HG02973 (cell line): ENCODE measurements around the gene MAPRE3.
"Not testable (repeated sequence)": the region's sequence is repeated elsewhere in the genome, so short reads cannot be mapped to it uniquely, and the experiment has no call there.

ENCODE experiments used
- ATAC-seq: cut with Tn5 transposase; IDR thresholded peaks from one replicate; pipeline ENCODE4 v1.9.1; 2021; ENCODE audit warnings: moderate library complexity; ENCODE audit not compliant: unreplicated experiment

The MAPRE3 gene

DNA sequence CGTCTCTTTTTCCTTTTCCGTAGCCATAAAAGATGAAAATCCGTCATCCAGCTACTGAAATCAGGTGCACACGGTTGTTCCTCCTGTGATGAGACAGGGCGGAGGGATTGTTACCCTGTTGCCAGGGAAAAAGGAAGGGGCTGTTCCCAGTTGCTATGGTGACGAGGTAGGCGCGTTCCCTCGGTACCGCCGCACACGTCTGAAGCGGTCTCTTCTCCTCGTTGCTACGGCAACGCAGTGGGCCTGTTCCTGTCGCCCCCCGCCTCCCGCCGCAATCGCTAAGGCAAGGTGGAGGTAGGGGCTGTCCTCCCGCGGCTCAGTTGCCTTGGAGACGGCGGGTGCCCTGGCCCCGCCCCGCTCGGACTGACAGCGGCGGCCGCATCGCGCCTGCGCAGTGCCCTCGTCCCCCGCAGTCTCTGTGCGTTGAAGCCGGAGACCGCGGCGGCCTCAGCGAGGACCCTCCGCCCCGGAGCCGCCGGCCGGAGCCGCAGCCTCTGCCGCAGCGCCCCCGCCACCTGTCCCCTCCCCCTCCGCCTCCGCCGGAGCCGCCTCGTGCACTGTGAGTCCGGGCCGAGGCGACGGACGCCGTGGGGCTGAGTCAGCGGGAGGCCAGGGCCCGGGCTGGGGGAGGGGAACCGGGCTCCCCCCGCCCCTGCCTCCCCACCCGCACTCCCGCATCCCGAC is at the start of gene MAPRE3:
MAPRE3 (plus strand) TSS at position 394 of the 684 bp plus-strand sequence. CDS start 51,582 bp downstream, outside the sequence.
- ATAC-seq, result peak; percentile 73

DNA sequence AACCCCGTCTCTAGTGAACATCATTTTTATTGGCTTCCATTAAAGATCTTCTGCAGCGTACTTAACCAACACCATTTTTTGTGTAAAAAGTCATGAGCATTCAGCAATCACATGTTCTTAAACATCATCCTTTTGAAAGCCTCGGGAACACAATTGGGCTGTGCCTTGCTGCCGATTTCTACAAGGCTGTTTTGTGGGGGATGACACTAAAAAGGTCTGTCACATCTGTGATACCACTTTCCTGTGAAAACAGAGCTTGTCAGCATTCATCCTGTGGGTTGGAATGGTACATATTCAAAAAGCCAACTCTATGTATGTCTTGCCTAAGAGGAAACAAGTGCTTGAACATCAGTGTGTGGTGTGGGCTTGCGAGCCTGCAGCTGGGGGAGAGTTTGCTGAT is 49.1 kb upstream of the MAPRE3 start:
- ATAC-seq, result no peak

GRCh38 chr2:26922405-26923188 is 47.8 kb upstream of the MAPRE3 start:
- no peak for ATAC-seq

DNA sequence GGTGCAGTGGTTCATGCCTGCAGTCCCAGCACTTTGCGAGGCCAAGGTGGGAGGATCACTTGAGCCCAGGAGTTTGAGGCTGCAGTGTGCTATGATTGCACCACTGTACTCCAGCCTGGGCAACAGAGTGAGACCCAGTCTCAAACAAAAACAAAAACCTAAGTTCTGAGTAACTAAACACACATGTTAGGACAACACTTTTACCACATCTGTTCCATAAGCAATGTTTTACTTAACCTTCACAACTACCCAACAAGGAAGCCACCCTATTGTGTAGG is 47.3 kb upstream of the MAPRE3 start:
- not testable (repeated sequence) for ATAC-seq

DNA sequence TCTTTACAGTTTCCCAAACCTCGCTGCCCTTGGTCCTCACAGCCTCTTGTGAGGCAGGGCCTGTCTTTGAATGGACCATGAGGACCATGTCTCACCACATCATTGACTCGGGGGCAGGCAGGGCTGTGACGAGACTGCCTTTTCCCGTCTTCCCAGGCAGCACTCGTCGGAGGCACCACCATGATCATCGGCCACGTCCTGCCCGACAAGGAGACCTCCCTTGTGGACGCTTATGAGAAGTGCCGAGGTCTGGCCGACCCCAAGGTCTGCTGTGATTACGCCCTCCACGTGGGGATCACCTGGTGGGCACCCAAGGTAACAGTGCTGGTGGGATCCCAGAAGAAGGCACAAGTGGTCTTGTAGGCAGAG is 45.7 kb upstream of the MAPRE3 start:
- ATAC-seq, result no peak

GRCh38 chr2:26925100-26925791 is 45.2 kb upstream of the MAPRE3 start:
- no peak for ATAC-seq

GRCh38 chr2:26927221-26927620 is 43.2 kb upstream of the MAPRE3 start:
- ATAC-seq, result no peak

- no peak for ATAC-seq
These were observed 37.5 kb upstream of the MAPRE3 start for GRCh38 chr2:26932974-26933373.

- no peak for ATAC-seq
These were observed 36.8 kb upstream of the MAPRE3 start for GRCh38 chr2:26933431-26934334.

DNA sequence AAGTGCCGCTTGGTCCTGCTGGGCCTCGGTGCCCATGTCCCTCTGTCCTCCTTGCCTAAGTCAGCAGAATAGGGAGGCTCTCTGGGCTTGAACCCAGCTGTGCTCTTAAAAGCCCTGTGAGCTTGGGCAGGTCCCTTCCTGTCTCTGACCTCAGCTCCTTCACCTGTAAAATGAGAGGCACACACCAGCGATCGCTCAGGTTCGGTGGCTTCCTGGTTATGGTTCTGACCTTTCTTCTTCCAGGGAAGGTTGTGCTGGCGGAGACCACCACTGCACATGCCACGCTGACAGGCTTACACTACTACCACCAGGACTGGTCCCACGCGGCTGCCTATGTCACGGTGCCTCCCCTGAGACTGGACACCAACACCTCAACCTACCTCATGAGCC is 36.1 kb upstream of the MAPRE3 start:
- ATAC-seq, result no peak

DNA sequence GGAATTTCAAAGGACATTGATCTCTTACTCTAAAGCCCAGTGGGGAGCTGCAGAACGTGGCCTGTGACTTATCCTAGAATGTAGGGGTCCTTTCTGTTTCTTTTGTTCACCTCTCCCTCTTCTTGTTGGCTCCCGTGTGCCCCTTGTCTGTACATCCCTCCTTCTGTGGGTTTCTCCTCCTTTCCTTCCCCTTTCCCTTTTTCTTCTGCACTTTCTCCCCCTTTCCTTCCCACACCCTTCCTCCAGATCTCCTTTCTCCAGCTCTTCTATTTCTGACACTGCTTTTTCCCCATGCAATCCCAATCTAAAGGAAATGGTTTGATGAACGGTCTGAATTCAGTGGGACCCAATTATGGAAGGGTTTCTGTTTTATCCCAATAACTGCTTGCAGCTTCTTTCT is 35.5 kb upstream of the MAPRE3 start:
- ATAC-seq, result no peak

- ATAC-seq, result no peak
These were observed 33.6 kb upstream of the MAPRE3 start for GRCh38 chr2:26936855-26937254.

DNA sequence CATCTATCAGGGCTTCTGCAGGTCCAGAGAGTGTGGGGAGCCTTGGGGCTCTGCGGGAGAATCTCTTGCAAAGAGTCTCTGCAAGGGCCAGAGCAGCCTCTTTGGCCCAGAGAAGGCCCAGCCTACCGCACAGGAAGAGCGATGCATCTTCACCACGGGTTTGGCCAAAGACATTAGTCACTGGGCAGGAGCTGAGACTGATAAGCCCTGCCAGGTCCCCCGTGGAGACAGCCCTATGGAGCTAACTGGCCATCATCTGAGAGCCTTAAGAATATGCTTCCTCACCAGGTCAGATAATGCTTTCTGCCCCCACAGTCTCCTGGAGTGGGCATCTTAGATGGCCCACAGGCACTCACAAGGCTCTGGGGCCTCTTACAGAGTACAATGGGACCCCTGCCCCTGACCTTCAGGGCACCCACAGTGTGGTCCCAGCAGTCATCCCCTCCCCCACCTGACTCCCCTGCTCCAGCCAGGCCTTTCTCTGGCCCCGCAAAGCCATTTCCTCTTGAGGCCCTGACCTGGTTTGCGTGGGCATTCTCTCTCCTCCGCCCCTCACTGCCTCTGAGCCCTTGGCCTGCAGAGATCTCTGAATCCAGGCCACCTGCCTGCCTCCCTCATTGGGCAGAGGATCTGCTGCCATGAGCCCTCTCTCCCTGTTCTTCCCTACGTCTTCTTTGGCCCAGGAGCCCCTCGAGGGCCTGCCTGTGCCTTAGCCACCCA is 31.9 kb upstream of the MAPRE3 start:
- no peak for ATAC-seq

DNA sequence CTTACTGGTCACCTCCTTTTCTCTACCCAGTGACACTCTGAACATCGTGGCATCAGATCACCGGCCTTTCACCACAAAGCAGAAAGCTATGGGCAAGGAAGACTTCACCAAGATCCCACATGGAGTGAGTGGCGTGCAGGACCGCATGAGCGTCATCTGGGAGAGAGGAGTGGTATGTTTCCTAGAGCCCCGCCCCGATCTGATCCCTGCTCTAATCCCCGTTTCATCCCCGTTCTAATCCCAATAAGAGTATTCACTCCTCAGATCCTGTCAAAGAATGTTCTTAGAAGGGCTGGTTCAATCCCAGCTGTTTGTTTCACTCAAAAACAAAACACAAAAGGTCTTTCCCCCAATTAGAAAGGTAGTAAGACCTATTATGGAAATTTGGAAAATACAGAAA is 30.4 kb upstream of the MAPRE3 start:
- no peak for ATAC-seq

- ATAC-seq, result no peak
These were observed 29.0 kb upstream of the MAPRE3 start for GRCh38 chr2:26941486-26941885.

DNA sequence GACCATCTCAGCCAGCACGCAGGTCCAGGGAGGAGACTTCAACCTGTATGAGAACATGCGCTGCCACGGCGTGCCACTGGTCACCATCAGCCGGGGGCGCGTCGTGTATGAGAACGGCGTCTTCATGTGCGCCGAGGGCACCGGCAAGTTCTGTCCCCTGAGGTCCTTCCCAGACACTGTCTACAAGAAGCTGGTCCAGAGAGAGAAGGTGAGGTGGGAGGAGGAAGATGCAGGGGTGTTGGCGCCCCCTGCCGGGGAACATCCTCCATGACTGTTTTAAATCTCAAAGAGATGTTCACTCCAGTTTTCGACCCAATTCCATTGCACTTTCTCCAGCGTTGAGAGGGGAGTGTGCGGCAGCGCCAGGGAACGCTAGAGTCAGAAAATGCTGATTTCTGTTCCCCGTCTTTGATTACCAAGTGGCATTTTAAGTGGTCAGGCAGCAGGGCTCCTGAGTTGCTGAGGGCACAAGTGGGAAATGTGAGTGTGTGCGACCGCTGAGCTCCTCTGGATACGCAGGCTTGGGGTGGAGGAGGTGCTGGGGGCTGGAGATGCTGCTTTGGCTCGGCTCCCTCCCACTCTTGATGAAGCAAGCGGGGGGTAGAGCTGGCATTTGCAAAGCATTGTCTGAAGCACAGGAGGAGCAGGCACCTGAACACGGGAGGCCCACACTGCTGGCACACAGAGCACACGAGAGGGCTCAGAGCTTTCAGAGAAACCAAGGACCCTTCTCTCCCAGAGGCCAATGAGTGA is 27.7 kb upstream of the MAPRE3 start:
- no peak for ATAC-seq

DNA sequence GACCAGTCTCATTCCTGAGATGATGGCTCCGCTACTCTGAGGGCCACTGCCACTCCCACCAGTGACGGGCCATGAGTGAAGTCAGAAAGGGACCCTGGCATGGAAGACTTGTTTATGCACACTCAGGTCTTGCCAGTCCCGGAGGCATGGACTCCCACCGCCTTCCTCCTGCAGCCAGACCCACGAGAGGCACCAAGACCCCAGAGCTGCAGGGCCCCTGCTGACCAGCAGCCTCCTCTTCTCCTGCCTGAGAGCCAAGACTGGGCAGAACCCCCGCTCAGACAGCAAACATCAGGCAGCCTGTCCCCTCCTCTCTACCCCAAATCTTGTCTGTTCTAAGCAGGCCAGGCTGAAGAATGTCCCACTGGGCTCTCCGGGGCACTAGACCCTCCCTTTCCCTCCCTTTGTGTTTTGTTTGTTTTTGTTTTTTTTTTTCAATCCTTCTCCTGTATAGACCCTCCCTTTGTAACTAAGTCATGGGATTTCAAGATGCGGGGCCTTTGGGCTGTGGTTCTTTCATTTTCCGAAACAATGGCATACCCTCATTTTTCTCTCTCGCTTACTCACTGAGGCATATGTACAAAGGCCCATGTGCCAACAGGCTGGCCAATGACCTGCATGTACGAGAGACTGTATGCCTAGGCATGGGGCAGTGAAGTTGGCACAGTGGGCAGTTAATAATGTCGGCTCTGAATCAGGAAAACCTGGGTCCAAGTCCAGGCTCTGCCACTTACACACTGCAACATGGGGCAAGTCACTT is 24.3 kb upstream of the MAPRE3 start:
- ATAC-seq, result no peak

GRCh38 chr2:26946841-26947784 is 23.3 kb upstream of the MAPRE3 start:
- no peak for ATAC-seq
